Right atrium auricular region (tissue), 2 donors: Measurements from ENCODE around the gene S100A3. TPM values are rescaled to one million over a fixed set of nuclear protein-coding genes. Genes with fewer than 3 reads are reported as not detected.
"Not testable (repeated sequence)": the region's sequence is repeated elsewhere in the genome, so short reads cannot be mapped to it uniquely, and the experiment has no call there.

Experiments
- DNase-seq: peaks from one replicate; pipeline ENCODE4 v3.0.0-alpha.2; 2019; ENCODE audit warnings: low spot score
- H3K27ac ChIP-seq, 2 donors: fragments of 200-600 bp; sonication (generic); 1 replicate in 1 of 2; 2 replicates in 1 of 2; pipeline ENCODE4 v1.5.1; 2016 to 2019
- H3K27me3 ChIP-seq, 2 donors: fragments of 200-600 bp; sonication (generic); one replicate each; pipeline versions ENCODE4 v1.5.1 to v1.6.0; 2017 to 2019
- H3K36me3 ChIP-seq: fragments of 200-600 bp; sonication (generic); one replicate; pipeline ENCODE4 v1.5.1; 2016
- H3K4me1 ChIP-seq, 2 donors: fragments of 200-600 bp; sonication (generic); one replicate each; pipeline versions ENCODE4 v1.5.1 to v1.6.0; 2017 to 2019
- H3K4me3 ChIP-seq, 2 donors: fragments of 200-600 bp; sonication (generic); 1 replicate in 1 of 2; 2 replicates in 1 of 2; pipeline ENCODE4 v1.5.1; 2017 to 2019; ENCODE audit warnings: mild to moderate bottlenecking in 1 of 2, moderate library complexity in 1 of 2
- H3K9me3 ChIP-seq, 2 donors: fragments of 200-600 bp; sonication (generic); one replicate each; pipeline ENCODE4 v1.5.1; 2019
- CTCF ChIP-seq, 2 donors: fragments of 200-600 bp; sonication (generic); IDR thresholded peaks; one replicate each; pipeline ENCODE4 v1.5.1; 2019; ENCODE audit warnings: antibody characterized with exemption in 2 of 2
- total RNA-seq, 2 donors: library from RNA; depleted of rRNA; stranded (reverse); fragments of >200 nt; gene quantifications; one replicate each; pipeline ENCODE4 v1.1.0, GENCODE V29; 2016

The S100A3 gene
- total RNA-seq, 2 donors from 2014 or later = 1.8 to 3.4 TPM

- no peaks in the 10 kb centered on the region for H3K27me3 ChIP-seq
- H3K4me3 ChIP-seq = no peak overlapping the region
- H3K4me1 ChIP-seq = peaks cover 0 to 22% of the 10 kb centered on the region in 2 donors
- no peaks in the 10 kb centered on the region for H3K9me3 ChIP-seq
- DNase-seq = no peak
- no peaks in the 10 kb centered on the region for H3K36me3 ChIP-seq
- H3K27ac ChIP-seq = no peak overlapping the region
- TF ChIP-seq CTCF (IDR thresholded peaks at IDR 0.05) = no peak
Measured at GRCh38 chr1:153527023-153527682, 21.9 kb downstream of the S100A3 start.

- no peaks in the 10 kb centered on the region for H3K9me3 ChIP-seq
- H3K4me3 ChIP-seq = no peak overlapping the region
- DNase-seq = no peak
- H3K27ac ChIP-seq = no peak overlapping the region
- no peak for TF ChIP-seq CTCF (IDR thresholded peaks at IDR 0.05)
- H3K36me3 ChIP-seq = no peaks in the 10 kb centered on the region
- H3K4me1 ChIP-seq = peaks cover 0 to 20% of the 10 kb centered on the region in 2 donors
- H3K27me3 ChIP-seq = no peaks in the 10 kb centered on the region
Measured at GRCh38 chr1:153526132-153526543, 22.9 kb downstream of the S100A3 start.

- H3K27me3 ChIP-seq = no peaks in the 10 kb centered on the region
- no peak for DNase-seq
- no peaks in the 10 kb centered on the region for H3K9me3 ChIP-seq
- no peak for TF ChIP-seq CTCF (IDR thresholded peaks at IDR 0.05)
- no peak overlapping the region for H3K4me3 ChIP-seq
- no peak overlapping the region for H3K27ac ChIP-seq
- H3K4me1 ChIP-seq = peaks cover 0 to 20% of the 10 kb centered on the region in 2 donors
- H3K36me3 ChIP-seq = no peaks in the 10 kb centered on the region
Measured at GRCh38 chr1:153525088-153525728, 23.9 kb downstream of the S100A3 start.

GRCh38 chr1:153522353-153523048, 26.6 kb downstream of the S100A3 start:
- not testable (repeated sequence) for H3K36me3 ChIP-seq, DNase-seq, H3K9me3 ChIP-seq, H3K27me3 ChIP-seq, H3K4me3 ChIP-seq, H3K27ac ChIP-seq
- H3K4me1 ChIP-seq = peaks cover 0 to 20% of the 10 kb centered on the region in 2 donors

- DNase-seq, H3K27me3 ChIP-seq, H3K9me3 ChIP-seq, H3K27ac ChIP-seq, H3K4me3 ChIP-seq, H3K36me3 ChIP-seq: not testable (repeated sequence)
- peaks cover 0 to 15% of the 10 kb centered on the region in 2 donors for H3K4me1 ChIP-seq
Measured at GRCh38 chr1:153521808-153522207, 27.2 kb downstream of the S100A3 start.

GRCh38 chr1:153520818-153521476, 28.1 kb downstream of the S100A3 start:
- Histone ChIP-seq H3K9me3 (no peaks in the 10 kb centered on the region), H3K4me3 (no peak overlapping the region), H3K27me3 (no peaks in the 10 kb centered on the region), H3K4me1 (peaks cover 0 to 11% of the 10 kb centered on the region in 2 donors), H3K27ac (no peak overlapping the region), H3K36me3 (no peaks in the 10 kb centered on the region)
- TF ChIP-seq CTCF (IDR thresholded peaks at IDR 0.05) = no peak
- no peak for DNase-seq

- not testable (repeated sequence) for H3K36me3 ChIP-seq, DNase-seq, H3K27me3 ChIP-seq, H3K4me3 ChIP-seq, H3K9me3 ChIP-seq, H3K27ac ChIP-seq
- H3K4me1 ChIP-seq = peaks cover 0 to 13% of the 10 kb centered on the region in 2 donors
Measured at GRCh38 chr1:153520137-153520691, 28.8 kb downstream of the S100A3 start.
